HG02623 (cell line): Measurements from ENCODE around the gene GFOD1.
"Not testable (repeated sequence)": the region's sequence is repeated elsewhere in the genome, so short reads cannot be mapped to it uniquely, and the experiment has no call there.

Experiments used
- ATAC-seq: cut with Tn5 transposase; IDR thresholded peaks from one replicate; pipeline ENCODE4 v1.9.1; 2021; ENCODE audit warnings: moderate library complexity; ENCODE audit not compliant: unreplicated experiment

Gene GFOD1

GRCh38 chr6:13511913-13512717, 24.7 kb upstream of the GFOD1 start:
- ATAC-seq, result no peak

- ATAC-seq, result not testable (repeated sequence)
Measured at GRCh38 chr6:13511141-13511571, 23.8 kb upstream of the GFOD1 start.

- ATAC-seq, result not testable (repeated sequence)
Measured at GRCh38 chr6:13510433-13510832, 23.0 kb upstream of the GFOD1 start.

GRCh38 chr6:13508711-13509705, 21.6 kb upstream of the GFOD1 start:
- no peak for ATAC-seq

GRCh38 chr6:13507306-13507860, 20.0 kb upstream of the GFOD1 start:
- no peak for ATAC-seq

GRCh38 chr6:13505345-13505734, 17.9 kb upstream of the GFOD1 start:
- ATAC-seq, result no peak

- ATAC-seq, result no peak
Measured at GRCh38 chr6:13504611-13505344, 17.4 kb upstream of the GFOD1 start.

- no peak for ATAC-seq
Measured at GRCh38 chr6:13500915-13501314, 13.5 kb upstream of the GFOD1 start.

- ATAC-seq, result no peak
Measured at GRCh38 chr6:13500264-13500663, 12.9 kb upstream of the GFOD1 start.

- ATAC-seq, result no peak
Measured at GRCh38 chr6:13496513-13497190, 9.3 kb upstream of the GFOD1 start.

- no peak for ATAC-seq
Measured at GRCh38 chr6:13495818-13496217, 8.4 kb upstream of the GFOD1 start.

GRCh38 chr6:13495112-13495776, 7.8 kb upstream of the GFOD1 start:
- ATAC-seq, result no peak

- no peak for ATAC-seq
Measured at GRCh38 chr6:13494137-13494536, 6.7 kb upstream of the GFOD1 start.

- ATAC-seq, result no peak
Measured at GRCh38 chr6:13493147-13493546, 5.7 kb upstream of the GFOD1 start.

- ATAC-seq, result no peak
Measured at GRCh38 chr6:13492357-13492756, 5.0 kb upstream of the GFOD1 start.

- no peak for ATAC-seq
Measured at GRCh38 chr6:13491538-13491937, 4.1 kb upstream of the GFOD1 start.

GRCh38 chr6:13490402-13490801, 3.0 kb upstream of the GFOD1 start:
- ATAC-seq, result no peak

- no peak for ATAC-seq
Measured at GRCh38 chr6:13488896-13489237, 1.5 kb upstream of the GFOD1 start.

GRCh38 chr6:13488015-13488895, 855 bp upstream of the GFOD1 start:
- no peak for ATAC-seq
